K562 (cell line): ENCODE measurements around the gene HCRT.

Experiments
- CTCF ChIP-seq, 3 experiments: IDR thresholded peaks in 2 of 3; conservative IDR thresholded peaks in 1 of 3; 2 replicates each; pipeline ENCODE4 v1.5.1; 2011 to 2012; ENCODE audit warnings: low read length in 3 of 3, mild to moderate bottlenecking in 3 of 3, control low read depth in 2 of 3, improper control_type of control experiment in 1 of 3, inconsistent platforms in 1 of 3, low read depth in 1 of 3, mixed read lengths in 1 of 3, moderate library complexity in 1 of 3; ENCODE audit not compliant: insufficient read depth in 2 of 3
- MAFF ChIP-seq: IDR thresholded peaks from 2 replicates; pipeline ENCODE4 v1.6.1; 2012; ENCODE audit warnings: low read length, improper control_type of control experiment
- MED1 ChIP-seq: sonication (generic); formaldehyde crosslinking; IDR thresholded peaks from 2 replicates; pipeline ENCODE4 v1.8.1; 2023; ENCODE audit warnings: missing genetic modification reagents, borderline replicate concordance
- POLR2A ChIP-seq: fragments of 450-650 bp; conservative IDR thresholded peaks from 2 replicates; pipeline ENCODE4 v1.6.1; 2016
- RBM15 ChIP-seq: fragments of 200-400 bp; formaldehyde crosslinking; IDR thresholded peaks from 2 replicates; pipeline ENCODE4 v1.6.1; 2018; ENCODE audit warnings: mild to moderate bottlenecking, low read length, moderate library complexity; ENCODE audit not compliant: insufficient read depth
- ZKSCAN1 ChIP-seq: fragments of 150-350 bp; IDR thresholded peaks from 2 replicates; pipeline ENCODE4 v1.6.1; 2016; ENCODE audit warnings: low read depth, low read length

GRCh38 chr17:42163696-42164407, 21.4 kb downstream of the HCRT start:
- TF ChIP-seq POLR2A (no peak), CTCF (IDR thresholded peaks at IDR 0.05 in 2 of 3, conservative IDR thresholded peaks at IDR 0.05 in 1 of 3; ENCODE audit: insufficient read depth in 2 of 3, low read depth in 1 of 3, low read length in 3 of 3) (no peak), RBM15 (no peak), MED1 (CRISPR knock-in tag) (no peak), MAFF (no peak), ZKSCAN1 (no peak)
